HL-60 (cell line): ENCODE results near the gene NACC2.

Source experiments
- DNase-seq, 2 experiments: peaks; one replicate each; pipeline ENCODE4 v3.0.0-alpha.2; 2010 to 2020; ENCODE audit warnings: low read depth in 1 of 2, low spot score in 1 of 2
- H3K27ac ChIP-seq: fragments of 250-450 bp; sonication (Bioruptor Pico); replicated peaks from 2 replicates; pipeline ENCODE4 v1.5.1; 2020; ENCODE audit warnings: mild to moderate bottlenecking, moderate library complexity
- H3K27me3 ChIP-seq: fragments of 250-450 bp; sonication (Bioruptor Pico); 2 replicates; pipeline ENCODE4 v1.5.1; 2021; ENCODE audit warnings: mild to moderate bottlenecking, moderate library complexity; ENCODE audit not compliant: insufficient read depth, poor library complexity, severe bottlenecking
- H3K4me3 ChIP-seq: replicated peaks from 2 replicates; pipeline ENCODE4 v1.5.1; 2011; ENCODE audit warnings: mild to moderate bottlenecking, control low read depth, low read length; ENCODE audit not compliant: insufficient read depth
- CTCF ChIP-seq: IDR thresholded peaks from one replicate; pipeline ENCODE4 v1.5.1; 2011; ENCODE audit warnings: low read length, control low read depth, inconsistent platforms; ENCODE audit not compliant: insufficient read depth
- GABPA ChIP-seq: IDR thresholded peaks from 2 replicates; pipeline ENCODE4 v1.6.1; 2012; ENCODE audit warnings: low read depth
- POLR2AphosphoS5 ChIP-seq: IDR thresholded peaks from 2 replicates; pipeline ENCODE4 v1.6.1; 2012; ENCODE audit warnings: low read depth
- REST ChIP-seq: IDR thresholded peaks from 2 replicates; pipeline ENCODE4 v1.6.1; 2012; ENCODE audit warnings: low read depth; ENCODE audit not compliant: insufficient replicate concordance
- SPI1 ChIP-seq: IDR thresholded peaks from 2 replicates; pipeline ENCODE4 v1.6.1; 2012; ENCODE audit warnings: low read depth, mild to moderate bottlenecking, borderline replicate concordance

NACC2 gene

GRCh38 chr9:135983208-135984071, 111.6 kb downstream of the NACC2 start:
- TF ChIP-seq CTCF (no peak), SPI1 (no peak), GABPA (no peak), REST (no peak), POLR2AphosphoS5 (no peak)
- H3K27me3 ChIP-seq = peaks cover 12% of the 10 kb centered on the region
- no peak overlapping the region for H3K27ac ChIP-seq
- no peak for DNase-seq
- H3K4me3 ChIP-seq = no peak overlapping the region

GRCh38 chr9:135982499-135983207, 112.4 kb downstream of the NACC2 start:
- DNase-seq = no peak
- Histone ChIP-seq H3K27me3 (peaks cover 12% of the 10 kb centered on the region), H3K27ac (no peak overlapping the region), H3K4me3 (no peak overlapping the region)
- no peak for TF ChIP-seq REST
- TF ChIP-seq GABPA = no peak
- no peak for TF ChIP-seq SPI1
- TF ChIP-seq POLR2AphosphoS5 = no peak
- TF ChIP-seq CTCF = no peak

GRCh38 chr9:135980926-135981630, 114.0 kb downstream of the NACC2 start:
- DNase-seq = no peak
- Histone ChIP-seq H3K4me3 (no peak overlapping the region), H3K27me3 (peaks cover 12% of the 10 kb centered on the region), H3K27ac (no peak overlapping the region)
- TF ChIP-seq GABPA (no peak), CTCF (no peak), SPI1 (no peak), REST (no peak), POLR2AphosphoS5 (no peak)
